ENCODE data around the gene TRAF3IP3. TPM values are rescaled to one million over a fixed set of nuclear protein-coding genes. Genes with fewer than 3 reads are reported as not detected.

Gene TRAF3IP3
- total RNA-seq, 1 experiment from 2014 or later, result not detected

- peaks cover 17% of the 10 kb centered on the region for H3K4me1 ChIP-seq
- H3K4me3 Mint-ChIP-seq (ENCODE audit: unreplicated experiment), result peak overlapping the region; percentile 83
- no peaks in the 10 kb centered on the region for H3K27me3 ChIP-seq (replicated peaks; ENCODE audit: control insufficient read depth, insufficient read depth, low read length)
- intact Hi-C loops (cut with micrococcal nuclease; ENCODE audit: unreplicated experiment), result loop anchor here (5.0 kb wide), 1 partner anchor 268 kb away; no protein-coding TSS in a partner anchor
- ChIA-PET POLR2A (no interaction called here), CTCF (no interaction called here)
- no peaks in the 10 kb centered on the region for H3K27me3 Mint-ChIP-seq (ENCODE audit: insufficient read depth, unreplicated experiment)
- no peak for TF ChIP-seq CTCF (IDR thresholded peaks at IDR 0.05; ENCODE audit: insufficient read depth in 1 of 2, low read depth in 1 of 2, low read length in 1 of 2, severe bottlenecking in 1 of 2, unreplicated experiment in 1 of 2)
- BruUV-seq (replicated peaks), result no TSS peak
- no peaks in the 10 kb centered on the region for H3K36me3 ChIP-seq (ENCODE audit: control insufficient read depth, insufficient read depth, low read length)
- H3K36me3 Mint-ChIP-seq (ENCODE audit: insufficient read depth, unreplicated experiment), result peaks cover 41% of the 10 kb centered on the region
- H3K9me3 ChIP-seq, result no peaks in the 10 kb centered on the region
- H3K9me3 Mint-ChIP-seq (ENCODE audit: unreplicated experiment), result no peaks in the 10 kb centered on the region
- no peak overlapping the region for H3K4me3 ChIP-seq (ENCODE audit: low read depth, low read length)
- DNase-seq, result no peak
- H3K4me1 Mint-ChIP-seq (ENCODE audit: low read depth, unreplicated experiment), result peaks cover 24% of the 10 kb centered on the region
- H3K27ac Mint-ChIP-seq (ENCODE audit: unreplicated experiment), result no peak overlapping the region
These were observed 73.9 kb downstream of the TRAF3IP3 start for GRCh38 chr1:209829716-209830115.

GRCh38 chr1:209830722-209831121 lies 74.9 kb downstream of the TRAF3IP3 start:
- H3K27ac Mint-ChIP-seq (ENCODE audit: unreplicated experiment), result no peak overlapping the region
- Histone ChIP-seq H3K36me3 (ENCODE audit: control insufficient read depth, insufficient read depth, low read length) (no peaks in the 10 kb centered on the region; the same call in 1 of the 2 replicates), H3K4me1 (peaks cover 13% of the 10 kb centered on the region), H3K4me3 (ENCODE audit: low read depth, low read length) (no peak overlapping the region), H3K9me3 (no peaks in the 10 kb centered on the region), H3K27me3 (replicated peaks; ENCODE audit: control insufficient read depth, insufficient read depth, low read length) (no peaks in the 10 kb centered on the region)
- H3K27me3 Mint-ChIP-seq (ENCODE audit: insufficient read depth, unreplicated experiment), result no peaks in the 10 kb centered on the region
- intact Hi-C loops (cut with micrococcal nuclease; ENCODE audit: unreplicated experiment), result no loop called here
- H3K4me3 Mint-ChIP-seq (ENCODE audit: unreplicated experiment), result no peak overlapping the region
- TF ChIP-seq CTCF (IDR thresholded peaks at IDR 0.05; ENCODE audit: insufficient read depth in 1 of 2, low read depth in 1 of 2, low read length in 1 of 2, severe bottlenecking in 1 of 2, unreplicated experiment in 1 of 2), result no peak
- H3K36me3 Mint-ChIP-seq (ENCODE audit: insufficient read depth, unreplicated experiment), result peaks cover 47% of the 10 kb centered on the region
- H3K9me3 Mint-ChIP-seq (ENCODE audit: unreplicated experiment), result no peaks in the 10 kb centered on the region
- POLR2A ChIA-PET, result no interaction called here
- CTCF ChIA-PET, result no interaction called here
- no TSS peak for BruUV-seq (replicated peaks)
- peaks cover 17% of the 10 kb centered on the region for H3K4me1 Mint-ChIP-seq (ENCODE audit: low read depth, unreplicated experiment)
- DNase-seq, result no peak

GRCh38 chr1:209831615-209832014 lies 75.8 kb downstream of the TRAF3IP3 start:
- H3K36me3 Mint-ChIP-seq (ENCODE audit: insufficient read depth, unreplicated experiment), result peaks cover 52% of the 10 kb centered on the region
- no TSS peak for BruUV-seq (replicated peaks)
- no peaks in the 10 kb centered on the region for H3K27me3 Mint-ChIP-seq (ENCODE audit: insufficient read depth, unreplicated experiment)
- CTCF ChIA-PET, result no interaction called here
- no peaks in the 10 kb centered on the region; the same call in 1 of the 2 replicates for H3K36me3 ChIP-seq (ENCODE audit: control insufficient read depth, insufficient read depth, low read length)
- H3K27ac Mint-ChIP-seq (ENCODE audit: unreplicated experiment), result no peak overlapping the region
- H3K27me3 ChIP-seq (replicated peaks; ENCODE audit: control insufficient read depth, insufficient read depth, low read length), result no peaks in the 10 kb centered on the region
- H3K4me1 ChIP-seq, result peaks cover 4% of the 10 kb centered on the region
- no peak for DNase-seq
- no peak overlapping the region for H3K4me3 ChIP-seq (ENCODE audit: low read depth, low read length)
- POLR2A ChIA-PET, result no interaction called here
- H3K9me3 Mint-ChIP-seq (ENCODE audit: unreplicated experiment), result no peaks in the 10 kb centered on the region
- H3K4me3 Mint-ChIP-seq (ENCODE audit: unreplicated experiment), result no peak overlapping the region
- H3K9me3 ChIP-seq, result no peaks in the 10 kb centered on the region
- intact Hi-C loops (cut with micrococcal nuclease; ENCODE audit: unreplicated experiment), result no loop called here
- no peak for TF ChIP-seq CTCF (IDR thresholded peaks at IDR 0.05; ENCODE audit: insufficient read depth in 1 of 2, low read depth in 1 of 2, low read length in 1 of 2, severe bottlenecking in 1 of 2, unreplicated experiment in 1 of 2)
- peaks cover 8% of the 10 kb centered on the region for H3K4me1 Mint-ChIP-seq (ENCODE audit: low read depth, unreplicated experiment)

Other genes with a start within 250 kb of the TRAF3IP3 start
- gene CAMK1G, start 172.3 kb upstream of the TRAF3IP3 start, total RNA-seq (2022), result not detected in 2 replicates
- gene LAMB3, start 103.6 kb upstream of the TRAF3IP3 start, total RNA-seq (2022), result 112 and 125 TPM in 2 replicates
- gene G0S2, start 80.6 kb upstream of the TRAF3IP3 start, total RNA-seq (2022), result 40.4 and 45.7 TPM in 2 replicates
- not detected in 2 replicates for gene HSD11B1, start 51.2 kb upstream of the TRAF3IP3 start, total RNA-seq (2022)
- 4.5 TPM in 2 replicates for gene C1orf74, start 28.5 kb downstream of the TRAF3IP3 start, total RNA-seq (2022)
- gene IRF6, start 50.1 kb downstream of the TRAF3IP3 start, total RNA-seq (2022), result 27.3 and 30.3 TPM in 2 replicates
- 9.5 and 9.8 TPM in 2 replicates for gene UTP25, start 71.9 kb downstream of the TRAF3IP3 start, total RNA-seq (2022)
- gene SYT14, start 182.2 kb downstream of the TRAF3IP3 start, total RNA-seq (2022), result 0.18 and 0.19 TPM in 2 replicates

All from Caco-2 (cell line).